Thyroid gland (tissue), 4 donors: ENCODE measurements around the gene LAMA3. TPM values are rescaled to one million over a fixed set of nuclear protein-coding genes. Genes with fewer than 3 reads are reported as not detected.
A peak's percentile ranks its signal among the peaks of the same experiment; 100 is the strongest.

Source experiments
- DNase-seq, 2 donors: peaks; one replicate each; pipeline ENCODE4 v3.0.0-alpha.2; 2019
- H3K27ac ChIP-seq, 3 donors: fragments of 200-600 bp; sonication (generic); 1 replicate in 2 of 3; 2 replicates in 1 of 3; pipeline ENCODE4 v1.5.1; 2016 to 2019; ENCODE audit warnings: mild to moderate bottlenecking in 1 of 3, moderate library complexity in 1 of 3
- H3K27me3 ChIP-seq: fragments of 200-600 bp; sonication (generic); one replicate; pipeline ENCODE4 v1.5.1; 2019
- H3K36me3 ChIP-seq, 2 donors: fragments of 200-600 bp; sonication (generic); one replicate each; pipeline ENCODE4 v1.5.1; 2016 to 2019
- H3K4me1 ChIP-seq, 2 donors: fragments of 200-600 bp; sonication (generic); one replicate each; pipeline ENCODE4 v1.5.1; 2017 to 2019
- H3K4me3 ChIP-seq, 3 donors: fragments of 200-600 bp; sonication (generic); replicated peaks in 1 of 3; 1 replicate in 2 of 3; 2 replicates in 1 of 3; pipeline ENCODE4 v1.5.1; 2016; ENCODE audit warnings: mild to moderate bottlenecking in 1 of 3
- H3K9me3 ChIP-seq: fragments of 200-600 bp; sonication (generic); one replicate; pipeline ENCODE4 v1.5.1; 2017
- POLR2A ChIP-seq, 2 donors: fragments of 450-650 bp; IDR thresholded peaks; one replicate each; pipeline ENCODE4 v1.6.1; 2017; ENCODE audit warnings: antibody characterized with exemption in 2 of 2, mild to moderate bottlenecking in 2 of 2, moderate library complexity in 1 of 2
- WGBS, 2 donors: methylation state at CpG; one replicate each; pipeline ENCODE4 v1.1.5; 2017; 5-methylcytosine and 5-hydroxymethylcytosine counted together
- intact Hi-C: fragments of 100-400 bp; cut with DNase I; formaldehyde crosslinking; loops from one replicate; pipeline ENCODE4 v1.15.1; 2023
- total RNA-seq, 4 donors: library from RNA; depleted of rRNA; stranded (reverse); fragments of >200 nt; gene quantifications; one replicate each; pipeline ENCODE4 v1.2.3, GENCODE V29; 2016
- TF ChIP-seq, protein P1 (sequence below), 6 experiments: fragments of 200-600 bp in 3 of 6; fragments of 450-650 bp in 3 of 6; sonication (generic) in 3 of 6; IDR thresholded peaks; one replicate each; pipeline ENCODE4 v1.5.1; 2016 to 2019; ENCODE audit warnings: antibody characterized with exemption in 6 of 6, mild to moderate bottlenecking in 2 of 6, inconsistent platforms in 1 of 6, moderate library complexity in 1 of 6

LAMA3 gene
- total RNA-seq, 4 donors from 2014 or later, result 7.5 to 12.1 (median 8.9) TPM

DNA sequence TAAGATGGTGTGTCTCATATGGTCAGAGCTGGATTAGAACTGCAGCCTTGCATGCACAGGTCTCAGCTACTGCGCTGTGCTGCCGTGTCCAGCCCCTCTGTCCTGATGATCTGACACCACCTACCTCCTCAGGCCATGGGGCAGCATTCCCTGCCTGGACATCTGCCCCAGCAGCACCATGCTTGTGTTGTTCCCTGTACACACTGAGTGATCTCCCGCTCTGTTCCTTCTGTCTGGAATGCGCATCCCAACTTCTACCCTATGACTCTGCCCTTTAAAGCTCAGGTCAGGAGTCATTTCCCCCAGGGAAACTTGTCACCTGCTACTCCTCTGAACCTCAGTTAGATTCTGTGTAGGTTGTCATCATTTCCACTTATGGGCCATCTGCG lies 167.9 kb downstream of the LAMA3 start:
- DNase-seq, result no peak
- Histone ChIP-seq H3K27me3 (no peaks in the 10 kb centered on the region), H3K9me3 (no peaks in the 10 kb centered on the region), H3K4me3 (no peak overlapping the region), H3K27ac (no peak overlapping the region), H3K4me1 (no peaks in the 10 kb centered on the region), H3K36me3 (no peaks in the 10 kb centered on the region)
- TF ChIP-seq, protein P1, sequence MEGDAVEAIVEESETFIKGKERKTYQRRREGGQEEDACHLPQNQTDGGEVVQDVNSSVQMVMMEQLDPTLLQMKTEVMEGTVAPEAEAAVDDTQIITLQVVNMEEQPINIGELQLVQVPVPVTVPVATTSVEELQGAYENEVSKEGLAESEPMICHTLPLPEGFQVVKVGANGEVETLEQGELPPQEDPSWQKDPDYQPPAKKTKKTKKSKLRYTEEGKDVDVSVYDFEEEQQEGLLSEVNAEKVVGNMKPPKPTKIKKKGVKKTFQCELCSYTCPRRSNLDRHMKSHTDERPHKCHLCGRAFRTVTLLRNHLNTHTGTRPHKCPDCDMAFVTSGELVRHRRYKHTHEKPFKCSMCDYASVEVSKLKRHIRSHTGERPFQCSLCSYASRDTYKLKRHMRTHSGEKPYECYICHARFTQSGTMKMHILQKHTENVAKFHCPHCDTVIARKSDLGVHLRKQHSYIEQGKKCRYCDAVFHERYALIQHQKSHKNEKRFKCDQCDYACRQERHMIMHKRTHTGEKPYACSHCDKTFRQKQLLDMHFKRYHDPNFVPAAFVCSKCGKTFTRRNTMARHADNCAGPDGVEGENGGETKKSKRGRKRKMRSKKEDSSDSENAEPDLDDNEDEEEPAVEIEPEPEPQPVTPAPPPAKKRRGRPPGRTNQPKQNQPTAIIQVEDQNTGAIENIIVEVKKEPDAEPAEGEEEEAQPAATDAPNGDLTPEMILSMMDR (IDR thresholded peaks at IDR 0.05), result no peak
- TF ChIP-seq POLR2A (IDR thresholded peaks at IDR 0.05), result no peak
- intact Hi-C loops, result no loop called here
- 99 to 100% methylated on average over 3 to 5 of the region's 5 CpGs for WGBS, 2 donors

DNA sequence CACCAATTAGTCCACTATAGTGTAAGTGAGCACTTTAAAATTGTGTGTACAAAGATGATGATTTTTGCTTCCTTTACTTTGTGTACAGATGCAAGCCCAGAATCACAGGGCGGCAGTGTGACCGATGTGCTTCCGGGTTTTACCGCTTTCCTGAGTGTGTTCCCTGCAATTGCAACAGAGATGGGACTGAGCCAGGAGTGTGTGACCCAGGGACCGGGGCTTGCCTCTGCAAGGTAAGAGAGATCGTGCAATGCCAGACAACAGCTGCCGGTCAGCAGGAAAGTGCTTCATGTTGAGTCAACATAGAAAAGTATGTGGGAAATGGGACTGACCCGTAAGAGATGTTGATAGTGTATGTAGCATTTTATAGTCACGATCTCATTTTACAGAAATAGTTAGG lies 168.5 kb downstream of the LAMA3 start:
- Histone ChIP-seq H3K27me3 (no peaks in the 10 kb centered on the region), H3K36me3 (no peaks in the 10 kb centered on the region), H3K9me3 (no peaks in the 10 kb centered on the region), H3K27ac (no peak overlapping the region), H3K4me3 (no peak overlapping the region), H3K4me1 (no peaks in the 10 kb centered on the region)
- intact Hi-C loops, result no loop called here
- DNase-seq, result peak; percentile 55 to 75
- 51 to 63% methylated on average over 9 of the region's 9 CpGs for WGBS, 2 donors
- TF ChIP-seq, protein P1 (IDR thresholded peaks at IDR 0.05), result no peak
- no peak for TF ChIP-seq POLR2A (IDR thresholded peaks at IDR 0.05)

DNA sequence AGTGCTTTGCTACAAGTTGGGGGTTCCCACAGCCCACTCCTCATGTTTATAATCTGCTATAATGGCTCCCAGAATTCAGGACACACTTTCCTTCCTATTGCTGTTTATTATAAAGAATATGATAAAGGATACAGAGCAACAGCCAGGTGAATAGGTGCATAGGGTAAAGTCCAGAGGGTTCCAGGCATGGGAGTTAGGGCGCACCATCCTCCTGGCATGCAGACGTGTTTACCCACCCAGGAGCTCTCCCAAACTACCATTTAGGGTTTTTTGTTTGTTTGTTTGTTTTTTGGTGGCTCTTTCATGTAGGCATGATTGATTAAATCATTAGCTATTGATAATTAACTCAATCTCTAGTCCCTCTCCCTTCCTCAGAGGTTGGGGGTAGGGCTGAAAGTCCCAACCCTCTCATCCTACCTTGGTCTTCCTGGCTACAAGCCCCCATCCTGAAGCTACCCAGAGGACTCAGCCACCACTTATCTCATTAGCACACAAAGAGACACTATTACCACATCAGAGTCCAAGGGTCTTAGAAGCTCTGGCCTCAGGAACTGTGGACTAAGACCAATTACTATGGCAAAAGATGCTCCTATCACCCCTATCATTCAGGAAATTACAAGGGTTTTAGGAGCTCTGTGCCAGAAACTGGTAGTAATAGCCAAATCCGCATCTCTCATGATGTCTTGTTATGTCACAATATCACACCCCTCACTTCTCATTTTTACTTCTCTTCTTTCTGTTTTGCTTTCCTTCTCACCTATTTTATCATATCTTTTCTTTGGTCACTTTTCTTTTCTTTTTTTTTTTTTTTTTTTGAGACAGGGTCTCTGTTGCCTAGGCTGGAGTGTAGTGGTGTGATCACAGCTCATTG lies 170.4 kb downstream of the LAMA3 start:
- no peaks in the 10 kb centered on the region for H3K27me3 ChIP-seq
- no peak overlapping the region for H3K4me3 ChIP-seq
- no peaks in the 10 kb centered on the region for H3K9me3 ChIP-seq
- intact Hi-C loops, result no loop called here
- H3K4me1 ChIP-seq, result peaks cover 0 to 2% of the 10 kb centered on the region in 2 donors
- no peak overlapping the region for H3K27ac ChIP-seq
- DNase-seq, result no peak
- 90 to 91% methylated on average over 3 of the region's 3 CpGs for WGBS, 2 donors
- TF ChIP-seq POLR2A (IDR thresholded peaks at IDR 0.05), result no peak
- TF ChIP-seq, protein P1 (IDR thresholded peaks at IDR 0.05), result no peak
- no peaks in the 10 kb centered on the region for H3K36me3 ChIP-seq

DNA sequence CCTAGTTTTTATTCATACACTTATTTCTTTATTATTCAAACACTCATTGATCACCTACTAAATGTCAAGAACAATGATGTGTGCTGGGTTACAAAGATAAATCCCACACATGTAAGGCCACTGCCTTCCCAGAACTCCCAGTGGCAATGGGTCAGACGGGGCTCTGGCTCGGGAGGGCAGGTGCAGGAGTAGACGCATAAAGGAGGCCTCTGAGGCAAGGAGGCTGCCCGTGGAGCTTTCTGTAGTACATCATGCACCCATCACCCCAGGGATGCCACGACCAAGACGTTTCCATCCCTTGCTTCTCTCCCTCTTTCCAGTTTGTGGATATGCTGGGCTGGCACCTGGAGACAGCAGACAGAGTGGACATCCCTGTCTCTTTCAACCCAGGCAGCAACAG lies 172.1 kb downstream of the LAMA3 start:
- no peak for TF ChIP-seq POLR2A (IDR thresholded peaks at IDR 0.05)
- TF ChIP-seq, protein P1 (IDR thresholded peaks at IDR 0.05), result no peak
- WGBS, 2 donors, result 93 to 95% methylated on average over 6 of the region's 6 CpGs
- peaks cover 0 to 2% of the 10 kb centered on the region in 2 donors for H3K4me1 ChIP-seq
- no peaks in the 10 kb centered on the region for H3K9me3 ChIP-seq
- intact Hi-C loops, result no loop called here
- H3K36me3 ChIP-seq, result no peaks in the 10 kb centered on the region
- no peaks in the 10 kb centered on the region for H3K27me3 ChIP-seq
- H3K27ac ChIP-seq, result no peak overlapping the region
- H3K4me3 ChIP-seq, result no peak overlapping the region
- no peak for DNase-seq

DNA sequence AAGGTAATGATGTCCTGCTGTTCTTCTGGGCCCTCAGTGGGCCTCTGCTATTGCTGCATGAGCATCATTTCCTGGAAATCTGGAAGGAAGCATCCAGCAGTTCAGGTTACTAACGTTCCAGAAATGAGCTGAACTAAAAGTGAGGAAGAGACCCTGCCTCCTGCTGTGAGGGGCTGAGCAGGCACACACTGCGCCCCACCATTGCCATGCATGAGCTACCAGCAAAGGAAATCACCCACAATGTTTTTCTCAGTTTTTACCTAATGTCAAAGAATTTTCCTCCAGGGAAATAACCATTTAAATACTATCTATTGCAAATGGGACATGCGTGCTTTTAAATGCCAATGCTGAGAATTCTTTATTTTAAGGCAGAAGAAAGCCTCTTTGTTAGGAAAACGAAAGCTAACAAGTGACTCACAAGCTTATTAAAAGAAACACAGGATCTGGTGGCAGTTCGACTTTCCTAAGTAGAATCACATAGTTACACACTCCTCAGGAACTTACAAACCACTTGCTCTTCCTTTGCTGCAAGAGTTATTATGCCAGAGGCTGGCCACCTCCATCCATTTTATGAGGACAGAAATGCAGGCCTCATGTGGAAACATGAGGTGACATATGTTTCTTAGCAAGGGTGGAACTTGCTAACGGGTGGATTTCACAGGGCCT lies 172.7 kb downstream of the LAMA3 start:
- no peak overlapping the region for H3K27ac ChIP-seq
- peaks cover 0 to 2% of the 10 kb centered on the region in 2 donors for H3K4me1 ChIP-seq
- DNase-seq, result no peak
- no peaks in the 10 kb centered on the region for H3K36me3 ChIP-seq
- WGBS, 2 donors, result 77 to 83% methylated on average over 6 of the region's 6 CpGs
- no peak overlapping the region for H3K4me3 ChIP-seq
- TF ChIP-seq POLR2A (IDR thresholded peaks at IDR 0.05), result no peak
- TF ChIP-seq, protein P1 (IDR thresholded peaks at IDR 0.05), result no peak
- no peaks in the 10 kb centered on the region for H3K9me3 ChIP-seq
- H3K27me3 ChIP-seq, result no peaks in the 10 kb centered on the region
- intact Hi-C loops, result no loop called here
